ENCODE data around the gene OR51E1.

OR51E1 gene

DNA sequence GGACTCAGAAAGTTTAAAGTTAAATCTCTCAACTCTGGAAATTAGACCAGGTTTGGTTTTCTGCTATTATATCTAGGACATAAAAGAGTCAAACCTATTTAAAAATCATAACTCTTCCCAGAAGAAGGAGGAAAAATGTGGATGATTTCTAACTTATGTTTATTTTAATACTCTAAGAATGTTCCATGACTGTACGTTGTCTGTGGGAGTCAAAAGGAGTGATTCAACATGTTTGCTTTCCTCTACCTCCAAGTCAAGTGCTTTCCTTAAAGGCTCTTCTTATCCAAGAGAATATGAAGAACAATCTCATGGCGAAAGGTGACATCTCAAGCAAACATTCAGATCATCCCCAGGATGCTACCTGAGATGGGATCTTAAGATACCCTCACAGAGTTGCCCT lies 21.6 kb downstream of the OR51E1 start:
- TF ChIP-seq TAF1 (IDR thresholded peaks at IDR 0.05; ENCODE audit: borderline replicate concordance, insufficient read depth, low read length) (no peak), SIN3A (IDR thresholded peaks at IDR 0.05; ENCODE audit: borderline replicate concordance, insufficient read depth, low read length) (no peak), FOXP2 (optimal IDR thresholded peaks at IDR 0.05; ENCODE audit: borderline replicate concordance, extremely low read depth, extremely low read length, insufficient read depth) (no peak), POLR2AphosphoS5 (IDR thresholded peaks at IDR 0.05; ENCODE audit: low read depth, low read length) (no peak)
- TF ChIP-seq, protein P1, sequence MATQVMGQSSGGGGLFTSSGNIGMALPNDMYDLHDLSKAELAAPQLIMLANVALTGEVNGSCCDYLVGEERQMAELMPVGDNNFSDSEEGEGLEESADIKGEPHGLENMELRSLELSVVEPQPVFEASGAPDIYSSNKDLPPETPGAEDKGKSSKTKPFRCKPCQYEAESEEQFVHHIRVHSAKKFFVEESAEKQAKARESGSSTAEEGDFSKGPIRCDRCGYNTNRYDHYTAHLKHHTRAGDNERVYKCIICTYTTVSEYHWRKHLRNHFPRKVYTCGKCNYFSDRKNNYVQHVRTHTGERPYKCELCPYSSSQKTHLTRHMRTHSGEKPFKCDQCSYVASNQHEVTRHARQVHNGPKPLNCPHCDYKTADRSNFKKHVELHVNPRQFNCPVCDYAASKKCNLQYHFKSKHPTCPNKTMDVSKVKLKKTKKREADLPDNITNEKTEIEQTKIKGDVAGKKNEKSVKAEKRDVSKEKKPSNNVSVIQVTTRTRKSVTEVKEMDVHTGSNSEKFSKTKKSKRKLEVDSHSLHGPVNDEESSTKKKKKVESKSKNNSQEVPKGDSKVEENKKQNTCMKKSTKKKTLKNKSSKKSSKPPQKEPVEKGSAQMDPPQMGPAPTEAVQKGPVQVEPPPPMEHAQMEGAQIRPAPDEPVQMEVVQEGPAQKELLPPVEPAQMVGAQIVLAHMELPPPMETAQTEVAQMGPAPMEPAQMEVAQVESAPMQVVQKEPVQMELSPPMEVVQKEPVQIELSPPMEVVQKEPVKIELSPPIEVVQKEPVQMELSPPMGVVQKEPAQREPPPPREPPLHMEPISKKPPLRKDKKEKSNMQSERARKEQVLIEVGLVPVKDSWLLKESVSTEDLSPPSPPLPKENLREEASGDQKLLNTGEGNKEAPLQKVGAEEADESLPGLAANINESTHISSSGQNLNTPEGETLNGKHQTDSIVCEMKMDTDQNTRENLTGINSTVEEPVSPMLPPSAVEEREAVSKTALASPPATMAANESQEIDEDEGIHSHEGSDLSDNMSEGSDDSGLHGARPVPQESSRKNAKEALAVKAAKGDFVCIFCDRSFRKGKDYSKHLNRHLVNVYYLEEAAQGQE (IDR thresholded peaks at IDR 0.05; ENCODE audit: insufficient read depth in 1 of 2, low read depth in 2 of 2, low read length in 2 of 2) = no peak

DNA sequence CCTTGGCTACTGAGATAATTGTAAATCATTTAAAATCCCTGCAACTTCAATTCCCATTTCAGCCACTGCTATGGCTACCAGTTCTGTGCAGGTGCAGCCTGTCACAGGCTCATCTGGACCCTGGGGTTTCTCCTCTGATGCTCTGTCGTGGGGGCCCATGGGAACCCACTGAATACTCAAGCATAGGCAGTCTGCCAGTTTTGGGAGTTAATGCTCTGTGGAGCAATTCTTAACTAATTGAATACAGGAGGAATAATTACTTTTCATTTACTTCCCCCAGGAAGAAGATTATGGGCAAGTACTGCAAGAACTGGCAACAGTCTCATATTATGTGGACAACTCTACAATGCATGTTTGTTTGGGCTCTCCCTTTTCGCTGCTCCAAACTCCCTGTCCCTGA lies 28.0 kb downstream of the OR51E1 start:
- TF ChIP-seq FOXP2 (optimal IDR thresholded peaks at IDR 0.05; ENCODE audit: borderline replicate concordance, extremely low read depth, extremely low read length, insufficient read depth) (no peak), SIN3A (IDR thresholded peaks at IDR 0.05; ENCODE audit: borderline replicate concordance, insufficient read depth, low read length) (no peak), TAF1 (IDR thresholded peaks at IDR 0.05; ENCODE audit: borderline replicate concordance, insufficient read depth, low read length) (no peak), POLR2AphosphoS5 (IDR thresholded peaks at IDR 0.05; ENCODE audit: low read depth, low read length) (no peak)
- TF ChIP-seq, protein P1 (IDR thresholded peaks at IDR 0.05; ENCODE audit: insufficient read depth in 1 of 2, low read depth in 2 of 2, low read length in 2 of 2) = no peak

DNA sequence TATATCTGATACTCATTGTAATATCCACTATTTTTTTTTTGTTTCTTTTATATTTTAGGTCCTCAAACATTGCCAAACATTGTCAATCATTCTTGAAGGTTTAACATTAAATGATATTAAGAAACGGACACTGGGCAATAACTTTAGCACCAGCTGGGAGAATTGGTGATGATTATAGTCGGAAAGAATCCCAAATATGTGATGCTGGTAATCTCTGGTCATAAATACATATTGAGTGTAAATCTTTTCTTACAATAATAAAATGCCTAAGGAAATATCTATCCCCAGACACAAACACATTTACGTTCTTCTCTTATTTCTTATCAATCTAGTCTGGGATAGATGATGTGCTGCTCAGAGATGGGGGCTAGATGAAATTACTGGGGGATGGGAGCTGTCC lies 28.7 kb downstream of the OR51E1 start:
- TF ChIP-seq POLR2AphosphoS5 (IDR thresholded peaks at IDR 0.05; ENCODE audit: low read depth, low read length) = no peak
- TF ChIP-seq FOXP2 (optimal IDR thresholded peaks at IDR 0.05; ENCODE audit: borderline replicate concordance, extremely low read depth, extremely low read length, insufficient read depth) = no peak
- TF ChIP-seq, protein P1 (IDR thresholded peaks at IDR 0.05; ENCODE audit: insufficient read depth in 1 of 2, low read depth in 2 of 2, low read length in 2 of 2) = no peak
- no peak for TF ChIP-seq SIN3A (IDR thresholded peaks at IDR 0.05; ENCODE audit: borderline replicate concordance, insufficient read depth, low read length)
- no peak for TF ChIP-seq TAF1 (IDR thresholded peaks at IDR 0.05; ENCODE audit: borderline replicate concordance, insufficient read depth, low read length)

DNA sequence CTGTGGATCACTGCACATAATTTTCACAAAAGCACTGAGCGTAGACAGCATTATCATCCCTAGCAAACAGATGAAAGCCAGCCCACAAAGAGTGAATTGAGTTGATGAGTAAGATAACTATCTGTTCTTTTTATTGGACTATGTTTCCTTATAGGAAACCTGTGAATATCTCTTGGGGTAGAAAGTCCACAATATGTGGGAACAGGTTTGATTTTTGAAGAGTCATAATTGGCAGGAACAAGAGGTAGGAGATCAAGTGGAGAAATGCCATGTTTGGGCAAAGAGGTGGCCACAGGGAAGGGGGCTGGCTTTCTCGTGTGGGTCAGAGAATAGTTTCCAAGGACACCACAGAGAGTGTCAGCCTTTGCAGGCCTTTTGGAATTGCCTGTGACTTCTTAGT lies 30.0 kb downstream of the OR51E1 start:
- TF ChIP-seq POLR2AphosphoS5 (IDR thresholded peaks at IDR 0.05; ENCODE audit: low read depth, low read length) (no peak), FOXP2 (optimal IDR thresholded peaks at IDR 0.05; ENCODE audit: borderline replicate concordance, extremely low read depth, extremely low read length, insufficient read depth) (no peak), TAF1 (IDR thresholded peaks at IDR 0.05; ENCODE audit: borderline replicate concordance, insufficient read depth, low read length) (no peak), SIN3A (IDR thresholded peaks at IDR 0.05; ENCODE audit: borderline replicate concordance, insufficient read depth, low read length) (no peak)
- TF ChIP-seq, protein P1 (IDR thresholded peaks at IDR 0.05; ENCODE audit: insufficient read depth in 1 of 2, low read depth in 2 of 2, low read length in 2 of 2) = no peak

GRCh38 chr11:4677948-4678347 lies 34.2 kb downstream of the OR51E1 start:
- TF ChIP-seq, protein P1 (IDR thresholded peaks at IDR 0.05; ENCODE audit: insufficient read depth in 1 of 2, low read depth in 2 of 2, low read length in 2 of 2) = no peak
- no peak for TF ChIP-seq TAF1 (IDR thresholded peaks at IDR 0.05; ENCODE audit: borderline replicate concordance, insufficient read depth, low read length)
- TF ChIP-seq SIN3A (IDR thresholded peaks at IDR 0.05; ENCODE audit: borderline replicate concordance, insufficient read depth, low read length) = no peak
- TF ChIP-seq POLR2AphosphoS5 (IDR thresholded peaks at IDR 0.05; ENCODE audit: low read depth, low read length) = no peak
- no peak for TF ChIP-seq FOXP2 (optimal IDR thresholded peaks at IDR 0.05; ENCODE audit: borderline replicate concordance, extremely low read depth, extremely low read length, insufficient read depth)
